Measurements from ENCODE around the gene B3GNT7.
"Not testable (repeated sequence)": the region's sequence is repeated elsewhere in the genome, so short reads cannot be mapped to it uniquely, and the experiment has no call there.

The B3GNT7 gene

GRCh38 chr2:231372326-231372725 is 23.2 kb upstream of the B3GNT7 start:
- DNase-seq (ENCODE audit: low read depth), result no peak
- no peak overlapping the region for H3K4me3 ChIP-seq (ENCODE audit: control insufficient read depth, low read depth, low read length)
- TF ChIP-seq, protein P1, sequence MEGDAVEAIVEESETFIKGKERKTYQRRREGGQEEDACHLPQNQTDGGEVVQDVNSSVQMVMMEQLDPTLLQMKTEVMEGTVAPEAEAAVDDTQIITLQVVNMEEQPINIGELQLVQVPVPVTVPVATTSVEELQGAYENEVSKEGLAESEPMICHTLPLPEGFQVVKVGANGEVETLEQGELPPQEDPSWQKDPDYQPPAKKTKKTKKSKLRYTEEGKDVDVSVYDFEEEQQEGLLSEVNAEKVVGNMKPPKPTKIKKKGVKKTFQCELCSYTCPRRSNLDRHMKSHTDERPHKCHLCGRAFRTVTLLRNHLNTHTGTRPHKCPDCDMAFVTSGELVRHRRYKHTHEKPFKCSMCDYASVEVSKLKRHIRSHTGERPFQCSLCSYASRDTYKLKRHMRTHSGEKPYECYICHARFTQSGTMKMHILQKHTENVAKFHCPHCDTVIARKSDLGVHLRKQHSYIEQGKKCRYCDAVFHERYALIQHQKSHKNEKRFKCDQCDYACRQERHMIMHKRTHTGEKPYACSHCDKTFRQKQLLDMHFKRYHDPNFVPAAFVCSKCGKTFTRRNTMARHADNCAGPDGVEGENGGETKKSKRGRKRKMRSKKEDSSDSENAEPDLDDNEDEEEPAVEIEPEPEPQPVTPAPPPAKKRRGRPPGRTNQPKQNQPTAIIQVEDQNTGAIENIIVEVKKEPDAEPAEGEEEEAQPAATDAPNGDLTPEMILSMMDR (IDR thresholded peaks at IDR 0.05; ENCODE audit: control insufficient read depth, insufficient read depth, low read depth, low read length, missing control alignments), result no peak

GRCh38 chr2:231373184-231373583 is 22.3 kb upstream of the B3GNT7 start:
- TF ChIP-seq, protein P1 (IDR thresholded peaks at IDR 0.05; ENCODE audit: control insufficient read depth, insufficient read depth, low read depth, low read length, missing control alignments), result no peak
- no peak overlapping the region for H3K4me3 ChIP-seq (ENCODE audit: control insufficient read depth, low read depth, low read length)
- DNase-seq (ENCODE audit: low read depth), result no peak

- no peak for DNase-seq (ENCODE audit: low read depth)
- no peak overlapping the region for H3K4me3 ChIP-seq (ENCODE audit: control insufficient read depth, low read depth, low read length)
- TF ChIP-seq, protein P1 (IDR thresholded peaks at IDR 0.05; ENCODE audit: control insufficient read depth, insufficient read depth, low read depth, low read length, missing control alignments), result no peak
Measured at GRCh38 chr2:231373786-231374349, 21.6 kb upstream of the B3GNT7 start.

GRCh38 chr2:231374771-231375170 is 20.7 kb upstream of the B3GNT7 start:
- no peak overlapping the region for H3K4me3 ChIP-seq (ENCODE audit: control insufficient read depth, low read depth, low read length)
- DNase-seq (ENCODE audit: low read depth), result no peak
- TF ChIP-seq, protein P1 (IDR thresholded peaks at IDR 0.05; ENCODE audit: control insufficient read depth, insufficient read depth, low read depth, low read length, missing control alignments), result no peak

GRCh38 chr2:231375994-231376615 is 19.4 kb upstream of the B3GNT7 start:
- H3K4me3 ChIP-seq (ENCODE audit: control insufficient read depth, low read depth, low read length); DNase-seq (ENCODE audit: low read depth): not testable (repeated sequence)

DNA sequence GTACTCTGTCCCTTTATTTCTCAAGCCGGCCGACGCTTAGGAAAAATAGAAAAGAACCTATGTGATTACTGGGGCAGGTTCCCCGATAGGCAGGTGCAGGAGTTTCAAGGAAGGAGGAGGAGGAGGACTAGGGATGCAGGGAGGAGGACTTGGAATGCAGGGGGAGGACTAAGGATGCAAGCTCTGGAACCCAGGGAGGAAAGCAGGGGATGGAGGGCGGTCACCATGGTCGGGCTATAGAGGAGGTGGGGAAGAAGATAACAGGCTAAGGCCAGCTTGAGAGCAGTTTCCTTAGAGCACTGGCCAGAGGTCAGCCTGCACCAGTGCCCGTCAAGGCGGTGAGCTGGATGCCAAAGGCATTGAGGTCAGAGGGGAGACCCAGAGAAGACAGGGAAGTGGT is 18.7 kb upstream of the B3GNT7 start:
- no peak for DNase-seq (ENCODE audit: low read depth)
- H3K4me3 ChIP-seq (ENCODE audit: control insufficient read depth, low read depth, low read length), result no peak overlapping the region
- TF ChIP-seq, protein P1 (IDR thresholded peaks at IDR 0.05; ENCODE audit: control insufficient read depth, insufficient read depth, low read depth, low read length, missing control alignments), result no peak

GRCh38 chr2:231378026-231378722 is 17.3 kb upstream of the B3GNT7 start:
- TF ChIP-seq, protein P1 (IDR thresholded peaks at IDR 0.05; ENCODE audit: control insufficient read depth, insufficient read depth, low read depth, low read length, missing control alignments), result no peak
- DNase-seq (ENCODE audit: low read depth), result no peak
- no peak overlapping the region for H3K4me3 ChIP-seq (ENCODE audit: control insufficient read depth, low read depth, low read length)

Data from AG09309 (cell line).